ENCODE data around the gene CHST11.

Gene CHST11

GRCh38 chr12:104694161-104694560, 237.4 kb downstream of the CHST11 start:
- DNase-seq (ENCODE audit: low read depth in 2 of 2, low spot score in 1 of 2), result no peak

- no peak for DNase-seq (ENCODE audit: low read depth in 2 of 2, low spot score in 1 of 2)
Observed at GRCh38 chr12:104694711-104695110, 238.0 kb downstream of the CHST11 start.

- peak; percentile 48 to 68 for DNase-seq (ENCODE audit: low read depth in 2 of 2, low spot score in 1 of 2)
Observed at GRCh38 chr12:104695453-104696148, 238.9 kb downstream of the CHST11 start.

- DNase-seq (ENCODE audit: low read depth in 2 of 2, low spot score in 1 of 2), result no peak
Observed at GRCh38 chr12:104697186-104697585, 240.4 kb downstream of the CHST11 start.

GRCh38 chr12:104698871-104699270, 242.1 kb downstream of the CHST11 start:
- no peak for DNase-seq (ENCODE audit: low read depth in 2 of 2, low spot score in 1 of 2)

- no peak for DNase-seq (ENCODE audit: low read depth in 2 of 2, low spot score in 1 of 2)
Observed at GRCh38 chr12:104699489-104700190, 242.9 kb downstream of the CHST11 start.

GRCh38 chr12:104700324-104700723, 243.6 kb downstream of the CHST11 start:
- no peak for DNase-seq (ENCODE audit: low read depth in 2 of 2, low spot score in 1 of 2)

GRCh38 chr12:104701301-104701700, 244.6 kb downstream of the CHST11 start:
- no peak for DNase-seq (ENCODE audit: low read depth in 2 of 2, low spot score in 1 of 2)

GRCh38 chr12:104701756-104702155, 245.0 kb downstream of the CHST11 start:
- DNase-seq (ENCODE audit: low read depth in 2 of 2, low spot score in 1 of 2), result no peak

- DNase-seq (ENCODE audit: low read depth in 2 of 2, low spot score in 1 of 2), result no peak
Observed at GRCh38 chr12:104702565-104703139, 245.9 kb downstream of the CHST11 start.

GRCh38 chr12:104703372-104703771, 246.6 kb downstream of the CHST11 start:
- no peak for DNase-seq (ENCODE audit: low read depth in 2 of 2, low spot score in 1 of 2)

- DNase-seq (ENCODE audit: low read depth in 2 of 2, low spot score in 1 of 2), result no peak
Observed at GRCh38 chr12:104704224-104704779, 247.6 kb downstream of the CHST11 start.

- no peak for DNase-seq (ENCODE audit: low read depth in 2 of 2, low spot score in 1 of 2)
Observed at GRCh38 chr12:104707194-104707593, 250.4 kb downstream of the CHST11 start.

- DNase-seq (ENCODE audit: low read depth in 2 of 2, low spot score in 1 of 2), result no peak
Observed at GRCh38 chr12:104707794-104708558, 251.2 kb downstream of the CHST11 start.

- DNase-seq (ENCODE audit: low read depth in 2 of 2, low spot score in 1 of 2), result no peak
Observed at GRCh38 chr12:104708891-104709290, 252.1 kb downstream of the CHST11 start.

GRCh38 chr12:104709692-104710435, 253.1 kb downstream of the CHST11 start:
- no peak for DNase-seq (ENCODE audit: low read depth in 2 of 2, low spot score in 1 of 2)

GRCh38 chr12:104710940-104711689, 254.4 kb downstream of the CHST11 start:
- DNase-seq (ENCODE audit: low read depth in 2 of 2, low spot score in 1 of 2), result no peak

GRCh38 chr12:104712477-104712876, 255.7 kb downstream of the CHST11 start:
- no peak for DNase-seq (ENCODE audit: low read depth in 2 of 2, low spot score in 1 of 2)

GRCh38 chr12:104712968-104713367, 256.2 kb downstream of the CHST11 start:
- no peak for DNase-seq (ENCODE audit: low read depth in 2 of 2, low spot score in 1 of 2)

GRCh38 chr12:104713444-104713843, 256.7 kb downstream of the CHST11 start:
- no peak for DNase-seq (ENCODE audit: low read depth in 2 of 2, low spot score in 1 of 2)
